Stomach (tissue), 4 donors: ENCODE data around the gene USP17L18.
"Not testable (repeated sequence)": the region's sequence is repeated elsewhere in the genome, so short reads cannot be mapped to it uniquely, and the experiment has no call there.

ENCODE experiments used
- CTCF ChIP-seq, 7 experiments: fragments of 450-650 bp in 4 of 7; fragments of 200-600 bp in 3 of 7; sonication (generic) in 3 of 7; IDR thresholded peaks; one replicate each; pipeline ENCODE4 v1.5.1; 2016 to 2019; ENCODE audit warnings: antibody characterized with exemption in 7 of 7, control low read depth in 2 of 7, mild to moderate bottlenecking in 1 of 7
- EP300 ChIP-seq: sonication (generic); formaldehyde crosslinking; IDR thresholded peaks from one replicate; pipeline ENCODE4 v1.6.1; 2017; ENCODE audit warnings: antibody characterized with exemption
- POLR2A ChIP-seq, 4 donors: fragments of 450-650 bp; IDR thresholded peaks; one replicate each; pipeline ENCODE4 v1.6.1; 2016; ENCODE audit warnings: antibody characterized with exemption in 4 of 4, control low read depth in 2 of 4, mild to moderate bottlenecking in 1 of 4, moderate library complexity in 1 of 4
- POLR2AphosphoS5 ChIP-seq, 3 donors: sonication (generic); formaldehyde crosslinking; IDR thresholded peaks; one replicate each; pipeline ENCODE4 v1.6.1; 2016; ENCODE audit warnings: antibody characterized with exemption in 3 of 3

- TF ChIP-seq POLR2AphosphoS5 (IDR thresholded peaks at IDR 0.05); POLR2A (IDR thresholded peaks at IDR 0.05); CTCF (IDR thresholded peaks at IDR 0.05); EP300: not testable (repeated sequence)
Observed at GRCh38 chr4:9271719-9272118, 23.3 kb downstream of the USP17L18 start.
